C4-2B (cell line): Measurements from ENCODE around the gene PRICKLE3.

ENCODE experiments used
- CTCF ChIP-seq: fragments of 450-650 bp; conservative IDR thresholded peaks from 2 replicates; pipeline ENCODE4 v1.5.1; 2017; ENCODE audit warnings: mild to moderate bottlenecking
- ZFX ChIP-seq: fragments of 450-650 bp; IDR thresholded peaks from 2 replicates; pipeline ENCODE4 v1.6.1; 2017

- TF ChIP-seq CTCF (no peak), ZFX (no peak)
Measured at GRCh38 chrX:49204017-49204416, 17.8 kb upstream of the PRICKLE3 start.
